CD4-positive, alpha-beta T cell treated with Interleukin-6 at 100 ng/mL for 8 hours (primary cell): Measurements from ENCODE around the gene TBC1D22A.

Source experiments
- DNase-seq: peaks from one replicate; pipeline ENCODE4 v3.0.0-alpha.2; 2020; ENCODE audit warnings: mixed read lengths, low spot score

TBC1D22A gene

GRCh38 chr22:46995501-46996360 lies 233.3 kb downstream of the TBC1D22A start:
- no peak for DNase-seq

- no peak for DNase-seq
Measured at GRCh38 chr22:46996595-46997310, 234.3 kb downstream of the TBC1D22A start.

- DNase-seq = no peak
Measured at GRCh38 chr22:46997311-46997970, 235.0 kb downstream of the TBC1D22A start.

- no peak for DNase-seq
Measured at GRCh38 chr22:46998331-46998730, 235.9 kb downstream of the TBC1D22A start.

GRCh38 chr22:47000256-47000655 lies 237.8 kb downstream of the TBC1D22A start:
- no peak for DNase-seq

GRCh38 chr22:47000888-47001287 lies 238.4 kb downstream of the TBC1D22A start:
- DNase-seq = no peak

GRCh38 chr22:47001288-47001687 lies 238.8 kb downstream of the TBC1D22A start:
- no peak for DNase-seq

GRCh38 chr22:47002692-47003091 lies 240.2 kb downstream of the TBC1D22A start:
- no peak for DNase-seq

GRCh38 chr22:47005506-47006408 lies 243.3 kb downstream of the TBC1D22A start:
- DNase-seq = no peak

GRCh38 chr22:47006433-47006832 lies 244.0 kb downstream of the TBC1D22A start:
- DNase-seq = no peak

- DNase-seq = no peak
Measured at GRCh38 chr22:47006869-47007268, 244.4 kb downstream of the TBC1D22A start.

GRCh38 chr22:47007496-47007895 lies 245.0 kb downstream of the TBC1D22A start:
- no peak for DNase-seq

- no peak for DNase-seq
Measured at GRCh38 chr22:47008208-47008885, 245.9 kb downstream of the TBC1D22A start.

GRCh38 chr22:47009304-47010101 lies 247.1 kb downstream of the TBC1D22A start:
- no peak for DNase-seq

- no peak for DNase-seq
Measured at GRCh38 chr22:47010211-47010610, 247.8 kb downstream of the TBC1D22A start.

- no peak for DNase-seq
Measured at GRCh38 chr22:47011131-47011858, 248.8 kb downstream of the TBC1D22A start.

GRCh38 chr22:47011859-47012258 lies 249.4 kb downstream of the TBC1D22A start:
- DNase-seq = no peak

GRCh38 chr22:47012589-47013370 lies 250.3 kb downstream of the TBC1D22A start:
- no peak for DNase-seq
